Stimulated activated CD8-positive, alpha-beta memory T cell treated with anti-CD3 and anti-CD28 coated beads, Interleukin-7, amount 100 ng/mL, for 4 hours (primary cell): ENCODE measurements around the gene KCNH2.
A peak's percentile ranks its signal among the peaks of the same experiment; 100 is the strongest.

ENCODE experiments used
- DNase-seq, 2 donors: peaks; one replicate each; pipeline ENCODE4 v3.0.0-alpha.2; 2020; ENCODE audit warnings: low read depth in 2 of 2

KCNH2 gene

GRCh38 chr7:150904011-150904909, 73.9 kb downstream of the KCNH2 start:
- no peak for DNase-seq

GRCh38 chr7:150903606-150904005, 74.5 kb downstream of the KCNH2 start:
- DNase-seq = no peak

- DNase-seq = no peak
These were observed 75.8 kb downstream of the KCNH2 start for GRCh38 chr7:150902078-150903033.

GRCh38 chr7:150901160-150902035, 76.7 kb downstream of the KCNH2 start:
- no peak for DNase-seq

GRCh38 chr7:150900675-150901074, 77.4 kb downstream of the KCNH2 start:
- no peak for DNase-seq

GRCh38 chr7:150898475-150899011, 79.6 kb downstream of the KCNH2 start:
- DNase-seq = peak; percentile 46 to 60

- DNase-seq = no peak
These were observed 80.3 kb downstream of the KCNH2 start for GRCh38 chr7:150897502-150898474.

- DNase-seq = no peak
These were observed 81.4 kb downstream of the KCNH2 start for GRCh38 chr7:150896562-150897209.

- DNase-seq = no peak
These were observed 82.3 kb downstream of the KCNH2 start for GRCh38 chr7:150895809-150896208.
